Measurements from ENCODE around the gene GOLM1.
"Not testable (repeated sequence)": the region's sequence is repeated elsewhere in the genome, so short reads cannot be mapped to it uniquely, and the experiment has no call there.

The GOLM1 gene

GRCh38 chr9:86098824-86099700, at the start of gene GOLM1:
GOLM1 (minus strand) TSS chr9:86099558; CDS start chr9:86079320, 20,238 bp downstream.
- in situ Hi-C loops (cut with MboI; ENCODE audit: low sequenced_read_pairs) = no loop called here

- in situ Hi-C loops (cut with MboI; ENCODE audit: low sequenced_read_pairs) = not testable (repeated sequence)
Observed at GRCh38 chr9:86146671-86147070, 47.3 kb upstream of the GOLM1 start.

GRCh38 chr9:86145960-86146359, 46.6 kb upstream of the GOLM1 start:
- in situ Hi-C loops (cut with MboI; ENCODE audit: low sequenced_read_pairs) = not testable (repeated sequence)

GRCh38 chr9:86142973-86143372, 43.6 kb upstream of the GOLM1 start:
- in situ Hi-C loops (cut with MboI; ENCODE audit: low sequenced_read_pairs) = no loop called here

- in situ Hi-C loops (cut with MboI; ENCODE audit: low sequenced_read_pairs) = no loop called here
Observed at GRCh38 chr9:86141843-86142242, 42.5 kb upstream of the GOLM1 start.

GRCh38 chr9:86135371-86135770, 36.0 kb upstream of the GOLM1 start:
- in situ Hi-C loops (cut with MboI; ENCODE audit: low sequenced_read_pairs) = no loop called here

- in situ Hi-C loops (cut with MboI; ENCODE audit: low sequenced_read_pairs) = no loop called here
Observed at GRCh38 chr9:86134361-86134760, 35.0 kb upstream of the GOLM1 start.

GRCh38 chr9:86128235-86128822, 29.0 kb upstream of the GOLM1 start:
- in situ Hi-C loops (cut with MboI; ENCODE audit: low sequenced_read_pairs) = no loop called here

GRCh38 chr9:86126998-86127972, 27.9 kb upstream of the GOLM1 start:
- in situ Hi-C loops (cut with MboI; ENCODE audit: low sequenced_read_pairs) = no loop called here

- in situ Hi-C loops (cut with MboI; ENCODE audit: low sequenced_read_pairs) = no loop called here
Observed at GRCh38 chr9:86122311-86122710, 23.0 kb upstream of the GOLM1 start.

GRCh38 chr9:86119457-86119856, 20.1 kb upstream of the GOLM1 start:
- in situ Hi-C loops (cut with MboI; ENCODE audit: low sequenced_read_pairs) = no loop called here

- in situ Hi-C loops (cut with MboI; ENCODE audit: low sequenced_read_pairs) = no loop called here
Observed at GRCh38 chr9:86116425-86116824, 17.1 kb upstream of the GOLM1 start.

- in situ Hi-C loops (cut with MboI; ENCODE audit: low sequenced_read_pairs) = no loop called here
Observed at GRCh38 chr9:86115886-86116285, 16.5 kb upstream of the GOLM1 start.

- in situ Hi-C loops (cut with MboI; ENCODE audit: low sequenced_read_pairs) = no loop called here
Observed at GRCh38 chr9:86112057-86112456, 12.7 kb upstream of the GOLM1 start.

- in situ Hi-C loops (cut with MboI; ENCODE audit: low sequenced_read_pairs) = no loop called here
Observed at GRCh38 chr9:86102626-86103025, 3.3 kb upstream of the GOLM1 start.

GRCh38 chr9:86099701-86100364, 475 bp upstream of the GOLM1 start:
- in situ Hi-C loops (cut with MboI; ENCODE audit: low sequenced_read_pairs) = no loop called here

- in situ Hi-C loops (cut with MboI; ENCODE audit: low sequenced_read_pairs) = no loop called here
Observed at GRCh38 chr9:86097510-86098224, 1.7 kb downstream of the GOLM1 start.

- in situ Hi-C loops (cut with MboI; ENCODE audit: low sequenced_read_pairs) = no loop called here
Observed at GRCh38 chr9:86096386-86096785, 3.0 kb downstream of the GOLM1 start.

GRCh38 chr9:86093788-86094555, 5.4 kb downstream of the GOLM1 start:
- in situ Hi-C loops (cut with MboI; ENCODE audit: low sequenced_read_pairs) = no loop called here
